Measurements from ENCODE around the gene FOSL1.

The FOSL1 gene

GRCh38 chr11:65915821-65916251, 15.6 kb upstream of the FOSL1 start:
- Histone ChIP-seq H3K27ac (ENCODE audit: low read depth, low read length) (peak overlapping the region; percentile 86), H3K4me3 (ENCODE audit: low read depth in 1 of 5, low read length in 5 of 5) (peak overlapping the region in 3 of 5 donors; percentile 19 to 31 (median 30)), H3K27me3 (ENCODE audit: control insufficient read depth in 5 of 5, insufficient read depth in 4 of 5, low read length in 5 of 5) (peaks cover 0 to 5% (median 0%) of the 10 kb centered on the region in 5 donors), H3K9ac (ENCODE audit: low read length in 5 of 5) (peak overlapping the region; percentile 26 to 100 (median 51)), H3K4me1 (ENCODE audit: control insufficient read depth in 5 of 5, insufficient read depth in 5 of 5, low read length in 5 of 5) (peaks cover 36 to 69% (median 65%) of the 10 kb centered on the region in 5 donors), H3K9me3 (ENCODE audit: control insufficient read depth in 5 of 5, low read length in 5 of 5) (no peaks in the 10 kb centered on the region), H3K36me3 (ENCODE audit: control insufficient read depth in 5 of 5, insufficient read depth in 5 of 5, low read length in 5 of 5) (peaks cover 0 to 7% (median 6%) of the 10 kb centered on the region in 5 donors)

DNA sequence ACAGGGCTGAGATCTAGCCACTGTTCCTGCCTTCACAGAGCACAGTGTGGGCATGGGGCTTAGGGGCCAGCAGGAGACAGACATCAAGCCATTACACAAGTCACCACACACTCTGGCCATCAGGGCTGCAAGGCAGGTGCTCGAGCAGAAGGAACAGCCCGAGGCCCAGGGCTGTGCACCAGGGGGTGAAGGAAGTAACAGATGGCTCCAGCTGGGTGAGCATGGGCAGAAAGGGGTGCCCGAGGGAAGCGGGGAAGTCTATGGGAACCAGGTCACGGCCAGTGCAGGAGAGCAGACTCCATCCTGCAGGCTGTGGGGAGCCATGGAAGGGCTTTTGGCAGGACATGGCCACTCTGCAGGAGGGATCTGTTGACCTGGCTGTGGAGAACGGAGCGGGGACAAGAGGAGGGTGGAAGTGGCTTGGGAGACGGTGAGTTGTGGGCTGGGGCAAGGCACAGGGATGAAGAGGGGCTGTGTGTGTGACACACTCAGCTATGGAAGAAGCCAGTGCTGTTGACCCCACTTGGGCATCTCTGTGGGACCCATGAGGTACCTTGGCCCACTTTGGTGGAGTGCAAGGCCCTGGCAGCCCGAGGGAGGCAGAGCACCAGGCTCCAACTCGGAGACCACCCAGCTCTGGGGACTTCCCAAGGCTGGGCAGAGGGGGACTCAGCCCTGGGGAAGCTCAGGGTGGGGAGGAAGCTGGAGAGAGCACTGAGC, 15.1 kb upstream of the FOSL1 start:
- peaks cover 32 to 63% (median 59%) of the 10 kb centered on the region in 5 donors for H3K4me1 ChIP-seq (ENCODE audit: control insufficient read depth in 5 of 5, insufficient read depth in 5 of 5, low read length in 5 of 5)
- H3K36me3 ChIP-seq (ENCODE audit: control insufficient read depth in 5 of 5, insufficient read depth in 5 of 5, low read length in 5 of 5) = peaks cover 0 to 7% (median 6%) of the 10 kb centered on the region in 5 donors
- H3K27ac ChIP-seq (ENCODE audit: low read depth, low read length) = peak overlapping the region; percentile 86
- peaks cover 0 to 5% (median 1%) of the 10 kb centered on the region in 5 donors for H3K27me3 ChIP-seq (ENCODE audit: control insufficient read depth in 5 of 5, insufficient read depth in 4 of 5, low read length in 5 of 5)
- peak overlapping the region in 3 of 5 donors; percentile 26 to 100 (median 51) for H3K9ac ChIP-seq (ENCODE audit: low read length in 5 of 5)
- H3K9me3 ChIP-seq (ENCODE audit: control insufficient read depth in 5 of 5, low read length in 5 of 5) = no peaks in the 10 kb centered on the region
- peak overlapping the region in 2 of 5 donors; percentile 19 to 31 for H3K4me3 ChIP-seq (ENCODE audit: low read depth in 1 of 5, low read length in 5 of 5)

DNA sequence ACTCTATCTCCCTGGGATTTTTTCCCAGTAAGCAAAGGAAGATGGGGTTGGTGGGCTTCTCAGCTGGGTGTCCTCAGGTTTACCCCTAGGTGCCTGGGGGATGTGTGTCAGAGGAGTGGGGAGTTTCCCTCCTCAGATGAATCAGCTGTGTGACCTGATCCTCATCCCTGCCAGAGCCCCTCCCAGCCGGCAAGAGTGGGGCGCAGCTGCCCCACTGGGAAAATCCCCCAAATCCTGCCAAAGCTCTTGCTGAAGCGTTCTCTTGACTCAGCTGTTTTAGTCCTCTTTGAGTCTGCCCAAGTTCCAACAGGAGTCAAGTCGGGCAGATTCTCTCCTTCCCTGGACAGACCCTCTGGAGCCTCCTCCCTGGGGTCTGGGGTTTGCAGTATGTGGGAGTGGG, 12.7 kb upstream of the FOSL1 start:
- Histone ChIP-seq H3K9ac (ENCODE audit: low read length in 5 of 5) (no peak overlapping the region), H3K27ac (ENCODE audit: low read depth, low read length) (no peak overlapping the region)

DNA sequence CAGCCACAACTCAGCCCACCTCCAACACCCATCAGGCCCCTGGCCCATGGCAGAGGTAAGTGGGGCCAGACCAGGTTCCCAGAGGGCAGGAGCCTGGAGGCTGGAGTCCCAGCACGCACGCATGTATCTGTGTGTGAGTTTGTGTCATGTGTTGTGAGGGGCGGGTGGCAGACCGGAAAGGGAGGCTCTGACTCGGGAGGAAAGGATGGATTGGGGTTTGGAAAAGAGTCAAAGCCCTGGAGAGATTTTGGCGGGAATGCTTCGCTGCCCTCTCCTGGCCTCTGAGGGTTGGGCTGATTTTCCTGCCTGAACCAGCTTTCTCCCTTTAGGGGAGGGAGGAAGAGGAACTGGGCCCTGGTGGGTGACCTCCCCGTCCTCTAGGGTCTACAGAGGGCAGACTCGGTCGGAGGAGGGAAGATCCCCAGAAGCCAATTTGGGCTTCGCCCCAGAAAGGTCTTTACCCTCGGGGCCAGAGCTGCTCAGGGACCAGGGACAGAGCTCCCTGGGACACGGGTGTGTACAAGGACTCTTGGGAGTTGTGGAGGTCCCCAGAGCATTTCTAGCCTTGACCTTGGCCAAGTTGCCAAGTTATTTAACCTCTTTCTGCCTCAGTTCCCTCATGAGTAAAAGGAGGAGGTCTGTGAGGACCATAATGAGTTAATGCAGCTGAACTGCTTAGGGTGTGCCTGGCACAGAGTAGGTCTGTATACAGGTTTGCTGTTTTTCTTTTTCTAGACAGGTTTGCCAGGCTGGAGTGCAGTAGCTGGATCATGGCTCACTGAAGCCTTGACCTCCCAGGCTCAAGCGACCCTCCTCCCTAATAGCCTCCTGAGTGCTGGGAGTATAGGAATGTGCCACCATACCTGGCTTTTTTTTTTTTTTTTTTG, 11.7 kb upstream of the FOSL1 start:
- Histone ChIP-seq H3K36me3 (ENCODE audit: control insufficient read depth in 5 of 5, insufficient read depth in 5 of 5, low read length in 5 of 5) (peaks cover 0 to 2% (median under 1%) of the 10 kb centered on the region in 5 donors), H3K27ac (ENCODE audit: low read depth, low read length) (peak overlapping the region; percentile 18), H3K4me1 (ENCODE audit: control insufficient read depth in 5 of 5, insufficient read depth in 5 of 5, low read length in 5 of 5) (peaks cover 25 to 41% (median 37%) of the 10 kb centered on the region in 5 donors), H3K4me3 (ENCODE audit: low read depth in 1 of 5, low read length in 5 of 5) (no peak overlapping the region), H3K9me3 (ENCODE audit: control insufficient read depth in 5 of 5, low read length in 5 of 5) (no peaks in the 10 kb centered on the region), H3K27me3 (ENCODE audit: control insufficient read depth in 5 of 5, insufficient read depth in 4 of 5, low read length in 5 of 5) (peaks cover 0 to 8% (median 6%) of the 10 kb centered on the region in 5 donors), H3K9ac (ENCODE audit: low read length in 5 of 5) (peak overlapping the region in 3 of 5 donors; percentile 6 to 45 (median 14))

More for the DNA sequence above, 12.7 kb upstream of the FOSL1 start:
- H3K4me1 ChIP-seq (ENCODE audit: control insufficient read depth in 5 of 5, insufficient read depth in 5 of 5, low read length in 5 of 5) = peaks cover 28 to 50% (median 46%) of the 10 kb centered on the region in 5 donors
- H3K36me3 ChIP-seq (ENCODE audit: control insufficient read depth in 5 of 5, insufficient read depth in 5 of 5, low read length in 5 of 5) = peaks cover 0 to 7% (median 6%) of the 10 kb centered on the region in 5 donors
- peaks cover 0 to 8% (median 6%) of the 10 kb centered on the region in 5 donors for H3K27me3 ChIP-seq (ENCODE audit: control insufficient read depth in 5 of 5, insufficient read depth in 4 of 5, low read length in 5 of 5)
- H3K9me3 ChIP-seq (ENCODE audit: control insufficient read depth in 5 of 5, low read length in 5 of 5) = no peaks in the 10 kb centered on the region
- no peak overlapping the region for H3K4me3 ChIP-seq (ENCODE audit: low read depth in 1 of 5, low read length in 5 of 5)

GRCh38 chr11:65907878-65908277, 7.7 kb upstream of the FOSL1 start:
- peaks cover 0 to 8% (median 6%) of the 10 kb centered on the region in 5 donors for H3K27me3 ChIP-seq (ENCODE audit: control insufficient read depth in 5 of 5, insufficient read depth in 4 of 5, low read length in 5 of 5)
- H3K9me3 ChIP-seq (ENCODE audit: control insufficient read depth in 5 of 5, low read length in 5 of 5) = no peaks in the 10 kb centered on the region
- no peak overlapping the region for H3K27ac ChIP-seq (ENCODE audit: low read depth, low read length)
- H3K4me1 ChIP-seq (ENCODE audit: control insufficient read depth in 5 of 5, insufficient read depth in 5 of 5, low read length in 5 of 5) = peaks cover 7 to 13% (median 12%) of the 10 kb centered on the region in 5 donors
- H3K4me3 ChIP-seq (ENCODE audit: low read depth in 1 of 5, low read length in 5 of 5) = no peak overlapping the region
- H3K36me3 ChIP-seq (ENCODE audit: control insufficient read depth in 5 of 5, insufficient read depth in 5 of 5, low read length in 5 of 5) = no peaks in the 10 kb centered on the region
- no peak overlapping the region for H3K9ac ChIP-seq (ENCODE audit: low read length in 5 of 5)

DNA sequence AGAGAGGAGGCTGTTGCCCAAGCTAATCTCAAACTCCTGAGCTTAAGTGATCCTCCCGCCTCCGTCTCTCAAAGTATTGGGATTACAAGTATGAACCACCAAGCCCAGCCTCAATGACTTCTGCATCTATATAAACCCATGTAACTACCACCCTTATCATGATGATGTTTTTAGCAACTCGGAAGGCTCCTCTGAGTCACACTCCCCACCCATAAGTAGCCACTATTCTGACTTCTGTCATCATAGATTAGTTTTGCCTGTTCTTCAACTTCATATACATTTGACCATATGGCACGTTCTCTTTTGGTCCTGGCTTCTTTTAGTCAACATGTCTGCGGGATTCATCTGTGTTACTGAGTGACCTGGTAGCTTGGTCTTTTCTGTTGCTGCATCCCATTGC, 6.4 kb upstream of the FOSL1 start:
- Histone ChIP-seq H3K4me1 (ENCODE audit: control insufficient read depth in 5 of 5, insufficient read depth in 5 of 5, low read length in 5 of 5) (peaks cover 0 to 6% (median 5%) of the 10 kb centered on the region in 5 donors), H3K9ac (ENCODE audit: low read length in 5 of 5) (no peak overlapping the region), H3K27me3 (ENCODE audit: control insufficient read depth in 5 of 5, insufficient read depth in 4 of 5, low read length in 5 of 5) (peaks cover 0 to 6% (median 4%) of the 10 kb centered on the region in 5 donors), H3K36me3 (ENCODE audit: control insufficient read depth in 5 of 5, insufficient read depth in 5 of 5, low read length in 5 of 5) (no peaks in the 10 kb centered on the region), H3K4me3 (ENCODE audit: low read depth in 1 of 5, low read length in 5 of 5) (no peak overlapping the region), H3K9me3 (ENCODE audit: control insufficient read depth in 5 of 5, low read length in 5 of 5) (no peaks in the 10 kb centered on the region), H3K27ac (ENCODE audit: low read depth, low read length) (no peak overlapping the region)

DNA sequence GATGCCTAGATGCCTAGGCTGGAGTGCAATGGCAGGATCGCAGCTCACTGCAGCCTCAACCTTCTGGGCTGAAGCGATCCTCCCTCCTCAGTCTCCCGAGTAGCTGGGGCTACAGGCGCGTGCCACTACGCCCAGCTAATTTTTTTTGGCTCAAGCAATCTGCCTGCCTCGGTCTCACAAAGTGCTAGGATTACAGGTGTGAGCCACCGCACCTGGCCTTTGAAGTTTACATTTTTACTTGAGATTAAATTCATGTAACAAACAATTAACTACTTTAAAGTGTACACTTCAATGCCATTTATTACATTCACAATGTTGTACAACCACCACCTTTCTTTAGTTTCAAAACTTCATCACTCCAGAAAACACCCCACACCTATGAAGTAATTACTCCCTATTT, 3.5 kb upstream of the FOSL1 start:
- no peaks in the 10 kb centered on the region for H3K36me3 ChIP-seq (ENCODE audit: control insufficient read depth in 5 of 5, insufficient read depth in 5 of 5, low read length in 5 of 5)
- no peak overlapping the region for H3K27ac ChIP-seq (ENCODE audit: low read depth, low read length)
- H3K27me3 ChIP-seq (ENCODE audit: control insufficient read depth in 5 of 5, insufficient read depth in 4 of 5, low read length in 5 of 5) = peaks cover 0 to 2% (median 0%) of the 10 kb centered on the region in 5 donors

DNA sequence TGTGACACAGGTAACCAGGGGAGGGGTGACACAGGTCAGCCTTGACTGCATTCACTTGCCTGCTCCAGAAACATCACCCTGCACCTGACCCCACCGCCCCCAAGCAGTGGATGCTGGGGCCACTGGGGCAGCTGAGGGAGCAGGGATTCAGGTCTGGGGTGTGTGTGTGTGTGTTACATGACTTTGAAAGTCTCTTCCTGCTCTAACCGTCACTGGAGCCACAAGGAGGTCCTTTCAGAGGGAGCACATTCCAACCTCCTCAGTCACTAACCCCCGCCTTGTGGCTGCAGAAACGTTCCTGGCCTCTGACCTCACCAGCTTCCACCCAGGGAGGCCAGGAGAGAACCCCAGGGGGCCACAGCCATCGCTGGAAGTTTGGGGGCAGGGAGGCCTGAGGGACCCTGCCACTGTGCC, 2.9 kb upstream of the FOSL1 start:
- H3K9ac ChIP-seq (ENCODE audit: low read length in 5 of 5) = no peak overlapping the region
- H3K9me3 ChIP-seq (ENCODE audit: control insufficient read depth in 5 of 5, low read length in 5 of 5) = no peaks in the 10 kb centered on the region
- H3K27me3 ChIP-seq (ENCODE audit: control insufficient read depth in 5 of 5, insufficient read depth in 4 of 5, low read length in 5 of 5) = peaks cover 0 to 2% (median 0%) of the 10 kb centered on the region in 5 donors
- no peaks in the 10 kb centered on the region for H3K36me3 ChIP-seq (ENCODE audit: control insufficient read depth in 5 of 5, insufficient read depth in 5 of 5, low read length in 5 of 5)
- peaks cover 0 to 21% (median 14%) of the 10 kb centered on the region in 5 donors for H3K4me1 ChIP-seq (ENCODE audit: control insufficient read depth in 5 of 5, insufficient read depth in 5 of 5, low read length in 5 of 5)
- no peak overlapping the region for H3K27ac ChIP-seq (ENCODE audit: low read depth, low read length)
- no peak overlapping the region for H3K4me3 ChIP-seq (ENCODE audit: low read depth in 1 of 5, low read length in 5 of 5)

More for the DNA sequence above, 3.5 kb upstream of the FOSL1 start:
- H3K9ac ChIP-seq (ENCODE audit: low read length in 5 of 5) = no peak overlapping the region
- H3K4me1 ChIP-seq (ENCODE audit: control insufficient read depth in 5 of 5, insufficient read depth in 5 of 5, low read length in 5 of 5) = peaks cover 0 to 19% (median 13%) of the 10 kb centered on the region in 5 donors
- H3K9me3 ChIP-seq (ENCODE audit: control insufficient read depth in 5 of 5, low read length in 5 of 5) = no peaks in the 10 kb centered on the region
- no peak overlapping the region for H3K4me3 ChIP-seq (ENCODE audit: low read depth in 1 of 5, low read length in 5 of 5)

- H3K36me3 ChIP-seq (ENCODE audit: control insufficient read depth in 5 of 5, insufficient read depth in 5 of 5, low read length in 5 of 5) = no peaks in the 10 kb centered on the region
- peaks cover 0 to 21% (median 14%) of the 10 kb centered on the region in 5 donors for H3K4me1 ChIP-seq (ENCODE audit: control insufficient read depth in 5 of 5, insufficient read depth in 5 of 5, low read length in 5 of 5)
- peaks cover 0 to 2% (median 0%) of the 10 kb centered on the region in 5 donors for H3K27me3 ChIP-seq (ENCODE audit: control insufficient read depth in 5 of 5, insufficient read depth in 4 of 5, low read length in 5 of 5)
- no peak overlapping the region for H3K9ac ChIP-seq (ENCODE audit: low read length in 5 of 5)
- no peaks in the 10 kb centered on the region for H3K9me3 ChIP-seq (ENCODE audit: control insufficient read depth in 5 of 5, low read length in 5 of 5)
- peak overlapping the region in 4 of 5 donors; percentile 51 to 82 (median 80) for H3K4me3 ChIP-seq (ENCODE audit: low read depth in 1 of 5, low read length in 5 of 5)
- H3K27ac ChIP-seq (ENCODE audit: low read depth, low read length) = no peak overlapping the region
Observed at GRCh38 chr11:65900899-65901180, 652 bp upstream of the FOSL1 start.

Data from subcutaneous abdominal adipose tissue (tissue), 5 donors.